Ascending aorta (tissue), 2 donors: ENCODE measurements around the gene APBA3. TPM values are rescaled to one million over a fixed set of nuclear protein-coding genes. Genes with fewer than 3 reads are reported as not detected.

Experiments
- DNase-seq, 2 donors: peaks; one replicate each; pipeline ENCODE4 v3.0.0-alpha.2; 2019; ENCODE audit warnings: low spot score in 2 of 2
- H3K27ac ChIP-seq, 2 donors: fragments of 200-600 bp; sonication (generic); one replicate each; pipeline ENCODE4 v1.5.1; 2016 to 2017; ENCODE audit warnings: mild to moderate bottlenecking in 1 of 2
- H3K27me3 ChIP-seq: fragments of 200-600 bp; sonication (generic); one replicate; pipeline ENCODE4 v1.5.1; 2017
- H3K36me3 ChIP-seq, 2 donors: fragments of 200-600 bp; sonication (generic); one replicate each; pipeline ENCODE4 v1.5.1; 2016
- H3K4me1 ChIP-seq, 2 donors: fragments of 200-600 bp; sonication (generic); one replicate each; pipeline ENCODE4 v1.5.1; 2016 to 2017; ENCODE audit warnings: mild to moderate bottlenecking in 1 of 2
- H3K4me3 ChIP-seq, 2 donors: fragments of 200-600 bp; sonication (generic); one replicate each; pipeline ENCODE4 v1.5.1; 2016 to 2017; ENCODE audit warnings: mild to moderate bottlenecking in 1 of 2
- H3K9me3 ChIP-seq, 2 donors: fragments of 200-600 bp; sonication (generic); one replicate each; pipeline ENCODE4 v1.5.1; 2016
- CTCF ChIP-seq, 3 experiments: fragments of 200-600 bp in 2 of 3; fragments of 450-650 bp in 1 of 3; sonication (generic) in 2 of 3; IDR thresholded peaks; one replicate each; pipeline ENCODE4 v1.5.1; 2016 to 2019; ENCODE audit warnings: antibody characterized with exemption in 3 of 3, mild to moderate bottlenecking in 1 of 3, moderate library complexity in 1 of 3
- intact Hi-C: fragments of 100-400 bp; cut with DNase I; formaldehyde crosslinking; loops from one replicate; pipeline ENCODE4 v1.15.1; 2023
- total RNA-seq: library from RNA; depleted of rRNA; stranded (reverse); fragments of >200 nt; gene quantifications from one replicate; pipeline ENCODE4 v1.1.0, GENCODE V29; 2016

The APBA3 gene
- total RNA-seq, 1 donor from 2014 or later = 58.9 TPM

GRCh38 chr19:3753631-3754410 is 7.7 kb downstream of the APBA3 start:
- no peak overlapping the region for H3K4me3 ChIP-seq
- no peak for TF ChIP-seq CTCF (IDR thresholded peaks at IDR 0.05)
- H3K9me3 ChIP-seq = no peaks in the 10 kb centered on the region
- no peak overlapping the region for H3K27ac ChIP-seq
- intact Hi-C loops = no loop called here
- no peak for DNase-seq
- no peaks in the 10 kb centered on the region for H3K27me3 ChIP-seq
- peaks cover 37 to 69% of the 10 kb centered on the region in 2 donors for H3K36me3 ChIP-seq
- H3K4me1 ChIP-seq = peaks cover 0 to 3% of the 10 kb centered on the region in 2 donors

GRCh38 chr19:3752492-3752891 is 9.0 kb downstream of the APBA3 start:
- peaks cover 37 to 55% of the 10 kb centered on the region in 2 donors for H3K36me3 ChIP-seq
- DNase-seq = no peak
- TF ChIP-seq CTCF (IDR thresholded peaks at IDR 0.05) = no peak
- no peak overlapping the region for H3K27ac ChIP-seq
- H3K4me1 ChIP-seq = no peaks in the 10 kb centered on the region
- no peak overlapping the region for H3K4me3 ChIP-seq
- H3K27me3 ChIP-seq = no peaks in the 10 kb centered on the region
- no peaks in the 10 kb centered on the region for H3K9me3 ChIP-seq
- intact Hi-C loops = no loop called here

GRCh38 chr19:3751236-3751635 is 10.3 kb downstream of the APBA3 start:
- Histone ChIP-seq H3K36me3 (peaks cover 37 to 48% of the 10 kb centered on the region in 2 donors), H3K27ac (no peak overlapping the region), H3K4me1 (no peaks in the 10 kb centered on the region), H3K27me3 (no peaks in the 10 kb centered on the region), H3K9me3 (no peaks in the 10 kb centered on the region), H3K4me3 (no peak overlapping the region)
- no peak for DNase-seq
- intact Hi-C loops = no loop called here
- no peak for TF ChIP-seq CTCF (IDR thresholded peaks at IDR 0.05)

- H3K27ac ChIP-seq = no peak overlapping the region
- no peaks in the 10 kb centered on the region for H3K4me1 ChIP-seq
- H3K9me3 ChIP-seq = no peaks in the 10 kb centered on the region
- DNase-seq = no peak
- H3K4me3 ChIP-seq = no peak overlapping the region
- no peaks in the 10 kb centered on the region for H3K27me3 ChIP-seq
- intact Hi-C loops = no loop called here
- TF ChIP-seq CTCF (IDR thresholded peaks at IDR 0.05) = no peak
- H3K36me3 ChIP-seq = peaks cover 37 to 47% of the 10 kb centered on the region in 2 donors
Measured at GRCh38 chr19:3750211-3750610, 11.3 kb downstream of the APBA3 start.

GRCh38 chr19:3748965-3749364 is 12.5 kb downstream of the APBA3 start:
- H3K4me3 ChIP-seq = no peak overlapping the region
- DNase-seq = no peak
- peaks cover 37 to 43% of the 10 kb centered on the region in 2 donors for H3K36me3 ChIP-seq
- H3K9me3 ChIP-seq = no peaks in the 10 kb centered on the region
- no peaks in the 10 kb centered on the region for H3K27me3 ChIP-seq
- no peak overlapping the region for H3K27ac ChIP-seq
- no peaks in the 10 kb centered on the region for H3K4me1 ChIP-seq
- no peak for TF ChIP-seq CTCF (IDR thresholded peaks at IDR 0.05)
- intact Hi-C loops = no loop called here
